Kasumi-1 (cell line): ENCODE measurements around the gene PHACTR3.

Source experiments
- DNase-seq, 2 experiments: peaks; one replicate each; lab custom pipeline; 2025; lab: John Stamatoyannopoulos, UW

The PHACTR3 gene

DNA sequence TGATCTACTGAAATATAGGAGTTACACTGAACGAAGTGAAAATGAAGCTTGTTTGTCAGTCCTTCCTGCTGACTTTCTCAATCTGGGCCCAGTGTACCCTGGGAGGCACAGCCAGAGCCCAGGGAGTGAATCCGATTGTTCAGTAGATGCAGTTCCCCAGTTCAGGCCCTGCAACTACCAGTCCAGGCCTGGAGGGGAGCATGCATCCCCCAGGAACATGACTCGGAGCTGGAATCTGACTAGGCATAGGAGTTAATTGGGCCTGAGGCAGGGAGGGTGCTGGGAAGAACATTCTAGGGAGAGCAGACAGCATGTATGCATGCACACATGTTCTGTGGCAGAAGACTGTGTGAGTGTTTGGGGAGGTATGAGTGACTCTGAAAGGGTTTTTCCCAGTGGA, 42.1 kb downstream of the PHACTR3 start:
- no peak for DNase-seq

DNA sequence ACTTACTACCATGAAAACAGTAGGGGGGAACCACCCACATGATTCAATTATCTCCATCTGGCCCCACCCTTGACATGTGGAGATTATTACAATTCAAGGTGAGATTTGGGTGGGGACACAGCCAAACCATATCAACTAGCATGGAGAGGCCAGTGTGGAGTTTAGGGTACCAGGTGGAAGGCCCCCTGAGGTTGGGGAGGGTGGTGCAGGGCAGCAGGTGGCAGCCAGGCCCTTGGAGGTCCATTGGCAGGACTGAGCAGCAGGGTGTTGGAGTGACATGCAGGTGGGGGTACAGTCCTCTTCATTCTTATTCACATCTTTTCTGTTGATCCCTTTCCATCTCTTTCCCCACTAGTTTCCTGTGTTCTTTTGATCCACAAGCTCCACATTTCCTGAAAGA, 42.9 kb downstream of the PHACTR3 start:
- DNase-seq = no peak

DNA sequence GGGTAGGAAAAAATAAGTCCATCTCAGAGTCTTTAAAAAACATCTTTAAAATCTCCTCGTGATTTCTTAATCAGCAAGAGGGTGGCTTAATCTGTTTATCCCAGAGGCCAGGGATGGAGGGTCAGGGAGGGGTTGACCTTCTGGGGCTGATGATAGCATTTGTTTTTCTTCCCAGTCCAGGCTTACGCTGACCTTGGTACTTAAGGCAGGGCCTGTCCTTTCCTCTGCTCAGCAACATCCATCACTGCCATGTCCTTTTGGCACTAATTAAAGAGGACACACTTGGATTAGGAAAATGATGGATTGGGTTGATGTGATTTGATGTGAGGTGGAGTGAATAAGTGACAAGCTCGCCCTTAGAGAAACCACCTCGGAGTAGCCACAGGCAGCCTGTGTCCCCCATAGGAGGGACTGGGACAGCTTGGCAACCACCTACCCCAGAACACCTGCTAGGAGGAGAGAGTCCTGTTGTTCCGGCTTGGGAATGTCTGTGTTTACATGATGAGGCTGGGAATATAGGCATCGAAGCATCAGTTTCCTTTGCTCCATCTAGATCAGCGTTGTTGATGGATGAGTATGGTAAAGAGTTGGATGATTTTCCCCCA, 44.2 kb downstream of the PHACTR3 start:
- DNase-seq = no peak

DNA sequence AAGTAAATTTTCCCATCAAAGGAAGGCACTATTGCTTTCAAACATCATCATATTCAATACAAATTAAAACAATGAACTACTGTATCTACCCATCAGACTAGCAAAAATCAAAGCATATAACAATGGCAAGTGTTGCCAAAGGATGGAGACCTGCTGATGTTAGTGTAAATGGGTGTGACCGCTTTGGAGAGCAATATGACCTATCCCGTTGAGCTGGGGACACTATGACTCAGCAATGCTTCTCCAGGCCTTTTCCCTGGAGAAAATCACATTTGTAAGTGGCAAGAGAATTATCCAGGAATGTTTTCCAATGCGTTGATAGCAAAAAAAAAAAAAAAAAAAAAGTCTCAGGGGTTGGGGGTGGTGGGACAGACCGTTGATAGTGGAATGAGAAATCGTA, 46.1 kb downstream of the PHACTR3 start:
- DNase-seq = no peak

DNA sequence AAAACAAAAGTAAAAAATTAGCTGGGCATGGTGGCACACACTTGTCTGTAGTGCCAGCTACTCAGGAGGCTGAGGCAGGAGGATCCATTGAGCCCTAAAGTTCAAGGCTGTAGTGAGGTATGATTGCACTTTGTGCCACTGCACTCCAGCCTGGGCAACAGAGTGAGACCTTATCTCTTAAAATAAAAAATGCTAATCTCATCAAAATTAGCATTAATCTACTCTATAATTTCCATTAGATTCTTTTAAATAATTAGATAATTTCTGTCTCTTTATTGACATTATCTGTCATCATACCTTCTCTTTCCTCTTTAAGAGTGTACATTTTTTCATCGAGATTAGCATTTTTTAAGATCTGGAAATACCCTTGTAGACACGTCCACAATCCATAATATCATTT, 48.0 kb downstream of the PHACTR3 start:
- no peak for DNase-seq

DNA sequence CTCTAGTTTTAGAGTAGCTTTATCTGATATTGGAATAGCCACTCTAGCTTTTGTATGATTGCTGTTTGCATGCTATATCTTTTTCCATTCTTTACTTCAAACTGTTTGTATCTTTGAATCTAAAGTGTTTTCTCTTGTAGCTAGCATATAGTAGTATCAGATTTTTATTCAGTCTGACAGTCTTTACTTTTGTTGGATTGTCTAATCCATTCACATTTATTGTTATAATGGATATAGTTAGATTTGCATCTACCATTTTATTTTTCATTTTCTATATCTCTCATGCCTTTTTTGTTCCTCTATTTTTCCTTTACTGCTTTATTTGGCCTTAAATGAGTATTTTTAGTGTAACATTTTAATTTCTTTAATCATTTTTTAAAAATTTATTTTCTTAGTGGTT, 52.1 kb downstream of the PHACTR3 start:
- DNase-seq = no peak

DNA sequence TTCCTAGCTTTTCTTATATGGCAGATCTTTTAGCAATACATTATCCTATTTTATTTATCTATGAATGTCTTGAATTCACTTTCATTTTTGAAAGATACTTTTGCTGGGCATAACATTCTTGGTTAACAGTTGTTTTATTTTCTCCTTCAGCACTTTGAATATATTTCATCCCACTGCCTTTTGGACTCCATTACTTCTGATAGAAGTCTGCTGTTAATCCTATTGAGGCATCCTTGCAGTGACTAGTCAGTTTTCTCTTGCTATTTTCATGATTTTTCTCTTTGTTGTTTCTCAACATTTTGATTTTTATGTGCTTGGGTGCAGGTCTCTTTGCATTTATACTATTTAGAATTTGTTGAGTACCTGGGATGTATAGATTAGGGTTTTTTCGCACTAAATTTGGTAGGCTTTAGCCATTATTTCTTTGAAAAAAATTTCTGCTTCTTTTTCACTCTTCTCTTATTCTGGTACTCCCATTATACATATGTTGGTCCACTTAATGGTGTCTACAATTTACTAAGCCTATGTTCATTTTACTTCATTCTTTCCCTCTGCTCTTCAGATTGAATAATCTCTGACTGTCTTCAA, 53.2 kb downstream of the PHACTR3 start:
- no peak for DNase-seq

DNA sequence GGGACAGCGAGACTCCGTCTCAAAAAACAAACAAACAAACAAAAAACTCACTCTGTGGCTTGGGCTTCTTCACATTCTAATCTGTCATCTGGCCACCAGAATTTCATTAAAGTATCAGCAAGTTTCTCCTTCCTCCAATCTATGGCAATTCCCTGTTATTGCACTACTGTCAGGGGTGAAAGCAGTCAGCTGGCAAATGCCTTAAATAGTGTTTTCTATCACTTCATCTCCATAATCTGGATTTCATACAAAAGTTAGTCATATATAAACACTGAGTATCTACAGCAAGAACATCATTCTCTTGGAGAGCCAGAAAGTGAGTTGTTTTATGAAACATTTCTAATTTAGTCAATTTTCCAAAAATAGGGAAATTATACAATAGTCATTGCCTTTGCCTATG, 56.1 kb downstream of the PHACTR3 start:
- DNase-seq = no peak

DNA sequence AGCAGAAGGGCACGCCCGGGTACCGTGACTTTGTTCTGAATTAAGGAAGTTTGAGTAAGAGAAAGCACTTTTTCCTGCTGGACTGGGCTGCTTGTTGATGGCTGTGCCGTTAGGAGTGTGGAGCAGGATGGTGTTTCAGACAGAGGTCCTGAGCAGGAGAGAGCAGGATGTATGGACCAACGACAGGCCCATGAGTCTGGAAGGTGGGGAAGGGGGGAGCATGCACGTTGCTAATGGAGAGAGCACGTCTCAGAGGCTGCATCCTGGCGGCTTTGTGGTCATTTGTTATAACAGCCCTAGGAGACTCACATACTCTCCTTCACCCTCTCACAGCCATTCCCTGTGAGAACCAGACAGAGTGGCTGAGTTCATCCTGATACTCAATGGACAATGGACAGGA, 56.8 kb downstream of the PHACTR3 start:
- no peak for DNase-seq

DNA sequence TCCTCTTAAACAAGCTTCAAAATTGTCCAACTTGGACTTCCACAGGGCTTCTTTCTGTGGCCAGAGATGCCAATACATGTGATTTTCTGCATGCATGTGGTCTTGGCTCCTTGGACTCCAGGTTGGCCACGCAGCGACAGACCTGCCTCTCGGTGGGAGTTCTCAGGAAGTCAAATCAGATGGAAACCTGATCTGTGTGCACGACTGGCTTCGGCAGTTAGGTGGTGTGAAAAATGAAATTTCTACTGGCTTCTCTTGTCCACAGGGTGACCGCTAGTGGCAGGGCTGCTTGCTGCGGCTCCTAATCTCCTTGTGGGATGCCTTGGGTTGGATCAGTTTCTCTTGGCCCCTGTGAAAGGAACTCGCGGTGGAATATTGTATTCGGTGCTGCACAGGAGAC, 57.3 kb downstream of the PHACTR3 start:
- DNase-seq = no peak

DNA sequence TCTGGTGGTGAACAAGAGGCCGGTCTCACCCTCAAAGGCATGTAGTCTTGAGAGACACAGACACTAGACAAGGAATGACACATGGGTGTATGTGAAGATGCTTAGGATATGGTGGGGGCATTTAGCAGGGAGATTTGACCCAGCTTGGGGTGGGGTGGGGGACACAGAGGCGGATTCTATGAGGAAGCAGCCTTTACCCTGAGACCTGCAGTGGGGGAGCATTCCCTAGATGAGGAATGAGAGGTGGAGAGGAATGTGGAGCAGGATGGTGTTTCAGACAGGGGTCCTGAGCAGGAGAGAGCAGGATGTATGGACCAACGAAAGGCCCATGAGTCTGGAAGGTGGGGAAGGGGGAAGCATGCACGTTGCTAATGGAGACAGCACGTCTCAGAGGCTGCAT, 57.8 kb downstream of the PHACTR3 start:
- DNase-seq = no peak

DNA sequence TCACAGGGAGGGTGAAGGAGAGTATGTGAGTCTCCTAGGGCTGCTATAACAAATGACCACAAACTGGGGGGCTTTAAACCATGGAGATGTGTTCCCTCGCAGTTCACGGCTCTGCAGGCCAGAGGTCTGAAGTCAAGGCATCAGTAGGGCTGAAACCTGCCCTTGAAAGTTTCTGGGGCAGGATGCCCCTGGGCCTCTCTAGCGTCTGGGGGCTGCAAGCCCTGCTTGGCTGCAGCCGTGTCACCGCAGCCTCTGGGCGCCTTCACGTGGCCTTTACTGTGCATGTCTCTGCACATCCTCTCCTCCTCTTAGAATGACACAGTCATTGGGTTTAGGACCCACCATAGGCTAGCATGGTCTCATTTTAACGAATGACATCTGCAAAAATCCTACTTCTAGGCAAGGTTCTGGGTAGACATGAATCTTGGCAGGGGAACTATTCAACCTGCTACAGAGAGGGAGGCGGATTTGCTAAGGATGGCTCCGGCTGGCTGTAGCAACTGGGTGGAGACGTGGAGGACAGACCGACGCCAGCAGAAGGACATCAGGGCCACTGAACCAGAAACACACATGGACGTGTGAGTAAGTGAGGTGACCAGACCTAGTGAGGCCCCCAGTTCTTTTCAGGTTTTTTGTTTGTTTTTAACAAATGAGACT, 58.6 kb downstream of the PHACTR3 start:
- no peak for DNase-seq

DNA sequence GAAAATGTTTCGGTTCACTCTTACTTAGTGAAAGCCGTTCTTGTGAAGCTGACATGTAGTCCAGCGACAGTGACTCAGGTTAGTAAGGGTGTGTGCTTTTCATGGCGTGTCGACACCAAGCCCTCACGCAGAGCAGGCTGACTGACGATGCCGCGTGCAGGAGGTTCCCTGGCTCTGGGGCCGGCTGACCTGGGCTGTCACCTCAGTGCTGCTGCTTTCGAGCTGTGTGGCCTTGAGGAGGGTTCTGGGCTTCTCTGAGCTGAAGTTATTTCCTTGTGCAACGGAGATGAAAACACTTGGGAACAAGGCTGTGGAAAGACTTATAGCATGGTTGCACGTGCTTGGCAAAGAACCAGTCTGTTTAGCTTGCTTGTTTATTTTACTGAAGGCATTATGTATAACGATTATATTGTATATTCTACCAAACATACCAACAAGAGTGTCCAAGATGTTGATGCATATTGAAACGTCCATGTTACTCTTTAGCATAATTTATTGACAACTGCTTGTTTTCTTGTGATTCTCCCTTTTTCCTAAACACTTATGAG, 59.2 kb downstream of the PHACTR3 start:
- DNase-seq = no peak

DNA sequence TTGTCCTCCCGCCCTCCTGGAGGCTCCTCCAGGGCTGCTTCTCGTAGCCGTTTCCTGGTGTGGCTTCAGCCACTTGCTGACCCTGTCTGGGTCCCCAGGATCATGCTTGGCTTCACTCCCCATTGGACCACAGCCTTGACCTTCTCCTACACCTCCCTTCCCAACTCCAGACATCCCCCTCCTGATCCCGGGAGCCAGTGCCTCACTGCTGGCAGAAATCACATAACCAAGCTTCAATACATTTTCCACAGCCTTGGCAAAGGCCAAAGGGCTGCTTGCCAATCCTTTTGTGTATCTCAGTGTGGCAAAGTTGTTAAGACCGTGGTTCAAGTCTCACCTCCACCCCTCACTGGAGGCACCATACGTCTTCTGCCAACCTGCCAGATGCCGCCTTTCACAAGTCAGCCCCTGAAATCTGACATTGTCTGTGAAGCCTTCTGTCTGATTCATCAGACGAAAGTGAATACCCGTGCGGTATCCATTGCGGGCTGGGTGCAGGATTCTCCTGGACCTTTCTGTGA, 60.1 kb downstream of the PHACTR3 start:
- DNase-seq = no peak

DNA sequence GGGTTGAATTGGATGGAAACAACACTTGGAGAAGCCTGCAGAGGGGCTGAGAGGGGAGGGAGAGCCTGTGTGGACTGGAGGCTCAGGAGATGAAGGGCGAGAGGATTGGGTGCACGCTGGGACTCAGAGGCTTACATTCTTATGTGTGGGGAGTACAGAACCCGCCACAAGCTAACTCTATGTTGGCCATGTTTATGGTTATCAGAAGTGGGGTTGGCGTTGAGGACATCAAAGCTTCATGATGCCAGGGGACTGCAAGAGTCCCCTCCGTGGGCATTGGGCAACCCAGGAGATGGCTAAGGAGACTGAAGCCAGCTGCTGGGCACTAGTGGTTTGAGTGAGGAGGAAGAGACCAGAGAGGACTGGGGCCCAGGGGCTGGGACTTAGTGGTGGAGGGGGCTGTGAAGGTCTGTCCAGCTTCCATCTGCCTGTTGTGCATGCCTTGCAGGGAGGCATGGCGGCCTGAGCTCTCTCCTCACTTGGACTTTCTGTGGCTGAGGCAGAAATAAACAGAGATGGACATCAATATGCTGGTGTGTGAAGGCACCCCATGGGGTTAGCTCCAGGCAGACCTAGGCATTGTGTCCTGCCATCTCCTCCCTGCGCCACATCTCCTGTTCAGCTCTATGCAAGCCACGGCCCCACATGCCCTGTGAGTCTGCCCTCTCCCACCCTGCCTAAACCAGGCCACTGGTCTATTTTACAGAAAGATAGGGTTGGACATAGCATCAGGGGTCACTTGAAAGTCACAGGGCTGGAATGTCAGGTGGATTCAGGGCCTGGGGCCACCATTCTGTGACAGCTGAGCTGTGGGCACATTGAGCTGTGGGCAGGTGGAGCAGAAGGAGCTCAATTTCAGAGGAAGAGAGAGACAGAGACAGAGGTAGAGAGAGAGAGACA, 61.6 kb downstream of the PHACTR3 start:
- DNase-seq = no peak

DNA sequence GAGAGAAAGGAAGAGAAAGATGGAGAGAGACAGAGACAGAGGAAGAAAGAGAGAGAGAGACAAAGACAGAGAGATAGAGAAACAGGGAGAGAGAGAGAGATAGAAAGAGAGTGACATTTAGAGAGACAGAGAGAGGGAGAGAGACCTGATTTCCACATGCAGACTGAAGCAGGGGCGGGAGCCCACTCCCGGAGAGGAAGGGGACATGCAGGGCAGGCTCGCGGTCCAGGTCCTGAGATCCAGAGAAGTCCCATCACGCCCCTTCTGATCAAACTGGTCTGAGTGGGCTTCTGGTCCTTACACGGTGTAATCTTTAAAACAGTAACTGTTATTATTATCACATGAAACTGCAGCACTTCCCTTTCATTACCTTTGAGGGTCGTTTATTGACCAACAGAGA, 62.2 kb downstream of the PHACTR3 start:
- DNase-seq = no peak

DNA sequence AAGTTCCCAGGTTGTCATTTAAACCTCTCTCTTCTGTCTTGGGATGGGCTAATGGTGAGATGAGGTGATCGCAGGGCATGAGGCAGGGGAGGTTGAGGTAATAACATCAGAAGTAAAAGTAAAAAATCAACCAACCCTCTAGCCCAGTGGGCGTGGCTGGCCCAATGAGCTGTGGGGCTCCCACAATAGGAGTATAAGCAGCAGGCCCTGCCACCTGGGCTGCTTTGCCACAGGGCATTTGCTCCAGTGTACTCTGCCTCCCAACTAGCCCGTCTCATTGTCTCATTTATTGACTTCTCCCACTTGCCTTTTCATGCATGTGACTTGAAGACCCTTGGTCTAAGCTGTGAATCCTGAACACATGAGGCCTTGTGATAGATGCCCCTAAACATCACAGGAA, 62.8 kb downstream of the PHACTR3 start:
- no peak for DNase-seq

DNA sequence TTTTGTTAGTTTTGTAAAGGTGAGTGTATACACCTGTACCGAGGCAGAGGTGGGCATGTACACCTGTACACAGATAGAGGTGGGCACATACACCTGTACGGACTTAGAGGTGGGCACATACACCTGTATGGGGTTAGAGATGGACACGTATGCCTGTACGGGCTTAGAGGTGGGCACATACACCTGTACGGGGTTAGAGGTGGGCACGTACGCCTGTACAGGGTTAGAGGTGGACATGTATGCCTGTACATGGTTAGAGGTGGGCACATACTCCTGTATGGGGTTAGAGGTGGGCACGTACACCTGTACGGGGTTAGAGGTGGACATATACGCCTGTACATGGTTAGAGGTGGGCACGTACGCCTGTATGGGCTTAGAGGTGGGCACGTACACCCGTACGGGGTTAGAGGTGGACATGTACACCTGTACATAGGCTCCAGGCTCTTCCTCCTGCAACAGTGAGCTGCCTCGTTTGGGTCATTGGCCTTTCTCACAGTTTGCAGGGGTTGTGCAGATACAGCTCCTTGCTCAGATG, 63.7 kb downstream of the PHACTR3 start:
- no peak for DNase-seq

DNA sequence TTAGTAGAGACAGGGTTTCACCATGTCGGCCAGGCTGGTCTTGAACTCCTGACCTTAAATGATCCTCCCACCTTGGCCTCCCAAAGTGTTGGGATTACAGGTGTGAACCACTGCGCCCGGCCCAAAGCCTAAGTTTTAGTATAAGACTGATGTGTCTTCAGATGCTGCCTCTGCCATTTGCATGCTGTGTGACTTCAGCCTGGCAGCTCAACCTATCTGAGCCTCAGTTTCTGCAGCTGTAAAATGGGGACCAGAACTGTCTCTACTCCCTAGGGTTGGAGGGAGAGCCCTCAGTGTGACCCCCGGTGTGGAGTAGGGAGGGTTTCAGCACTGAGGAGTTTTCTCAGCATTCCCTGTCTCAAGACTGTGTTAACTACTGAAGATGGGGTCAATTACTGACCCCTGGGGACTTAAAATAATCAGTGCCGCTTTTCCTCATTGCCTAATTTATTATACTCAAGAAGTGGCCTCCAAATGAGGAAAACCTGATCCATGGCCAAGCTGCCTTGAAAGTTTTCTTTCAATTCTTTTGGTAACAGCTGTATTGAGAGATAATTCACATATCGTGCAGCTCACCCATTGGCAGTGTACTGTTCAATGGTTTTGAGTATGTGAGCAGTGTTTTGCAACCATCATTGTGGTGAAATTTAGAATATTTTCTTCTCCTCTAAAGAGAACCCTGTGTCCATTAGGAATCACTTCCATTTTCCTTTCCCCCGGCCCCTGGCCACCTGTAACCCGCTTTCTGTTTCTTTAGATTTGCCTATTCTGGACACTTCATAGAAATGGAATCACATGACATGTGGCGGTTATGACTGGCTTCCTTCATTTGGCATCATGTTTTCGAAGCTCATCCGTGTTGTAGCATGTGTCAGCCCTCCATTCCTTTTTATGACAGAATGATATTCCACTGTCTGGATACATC, 64.8 kb downstream of the PHACTR3 start:
- no peak for DNase-seq

DNA sequence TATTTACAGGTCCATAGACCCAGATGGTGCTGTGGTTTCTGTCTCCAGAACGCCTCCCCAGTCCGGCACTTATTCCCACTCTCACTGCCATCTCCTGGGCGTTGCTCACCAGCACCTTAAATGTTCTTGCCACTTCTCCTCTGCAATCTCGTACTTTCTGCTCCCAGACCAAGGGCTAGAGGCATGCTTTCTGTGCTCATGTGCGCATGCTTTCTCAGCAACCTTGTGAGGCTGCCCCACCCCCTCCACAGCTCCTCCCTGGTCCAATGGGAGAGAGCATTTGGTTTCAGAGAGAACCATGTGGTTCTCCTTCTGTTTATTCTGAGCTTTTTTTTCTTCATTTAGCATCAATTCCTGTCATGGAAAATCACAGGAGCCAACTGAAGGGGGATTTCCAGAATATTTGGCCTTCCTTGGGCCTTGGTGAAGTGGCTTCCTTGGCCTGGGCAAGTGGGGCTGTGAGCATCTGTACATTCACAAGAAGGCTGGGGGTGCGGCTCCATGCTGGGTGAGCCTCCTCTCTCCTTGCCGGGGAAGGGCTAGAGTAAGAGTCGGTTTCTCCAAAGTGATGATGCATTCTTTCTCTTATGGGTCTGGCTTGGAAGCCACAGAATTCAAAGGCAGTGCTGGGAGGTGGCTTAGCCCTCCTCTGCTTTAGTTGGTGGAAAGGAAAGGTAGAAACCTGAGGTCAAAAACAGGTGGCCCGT, 66.6 kb downstream of the PHACTR3 start:
- DNase-seq = no peak
